Activated T-cell treated with anti-CD3 and anti-CD28 coated beads, Interleukin-2, amount 50 U/mL, for 72 hours (primary cell): ENCODE measurements around the gene KRTAP4-7. TPM values are rescaled to one million over a fixed set of nuclear protein-coding genes. Genes with fewer than 3 reads are reported as not detected.
A peak's percentile ranks its signal among the peaks of the same experiment; 100 is the strongest.

ENCODE experiments used
- ATAC-seq, 2 donors: fragments of 150-1000 bp; cut with Tn5 transposase; replicated peaks in 1 of 2; 2 replicates each; pipeline ENCODE4 v1.10.0; 2021; ENCODE audit warnings: moderate library complexity in 2 of 2, mild to moderate bottlenecking in 1 of 2
- DNase-seq, 2 donors: peaks; one replicate each; pipeline ENCODE4 v3.0.0; 2021 to 2022; ENCODE audit warnings: mixed read lengths in 1 of 2
- H3K27ac Mint-ChIP-seq: one replicate; pipeline ENCODE4 v1.8.0; 2022; ENCODE audit warnings: mild to moderate bottlenecking, moderate library complexity, mixed read lengths
- H3K27me3 Mint-ChIP-seq: one replicate; pipeline ENCODE4 v1.8.0; 2022; ENCODE audit warnings: low read depth, mixed read lengths
- H3K36me3 Mint-ChIP-seq, 2 donors: one replicate each; pipeline ENCODE4 v1.8.0; 2022; ENCODE audit warnings: mixed read lengths in 2 of 2, mild to moderate bottlenecking in 1 of 2; ENCODE audit not compliant: insufficient read depth in 2 of 2
- H3K4me1 Mint-ChIP-seq: one replicate; pipeline ENCODE4 v1.8.0; 2022; ENCODE audit warnings: low read depth, mixed read lengths
- H3K4me3 Mint-ChIP-seq, 2 donors: one replicate each; pipeline ENCODE4 v1.8.0; 2022; ENCODE audit warnings: mild to moderate bottlenecking in 2 of 2, mixed read lengths in 2 of 2, moderate library complexity in 2 of 2
- H3K9me3 Mint-ChIP-seq, 2 donors: one replicate each; pipeline ENCODE4 v1.8.0; 2022; ENCODE audit warnings: mixed read lengths in 2 of 2
- total RNA-seq, 2 donors: library from RNA; stranded (reverse); gene quantifications; one replicate each; pipeline ENCODE4 v1.2.3, GENCODE V29; 2022

KRTAP4-7 gene
- total RNA-seq, 2 donors from 2014 or later = not detected

DNA sequence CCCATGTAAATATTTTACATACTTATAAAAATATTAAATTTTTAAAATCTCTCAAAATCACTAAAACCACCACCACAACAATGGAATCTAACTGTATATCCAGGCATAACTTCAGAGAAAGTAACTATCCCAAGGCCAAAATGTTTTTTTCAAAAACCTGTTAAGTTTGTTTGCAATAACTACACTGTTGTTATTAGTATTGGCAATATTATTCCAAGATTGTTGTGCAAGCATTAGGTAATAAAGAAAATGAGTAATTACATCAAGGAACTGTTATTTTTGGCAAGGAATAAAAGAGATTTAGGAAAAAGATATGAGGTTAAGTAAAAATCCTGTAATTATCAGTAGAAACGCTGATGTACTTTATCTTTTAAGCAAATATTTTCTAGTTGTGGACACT, 43.4 kb downstream of the KRTAP4-7 start:
- Mint-ChIP-seq H3K36me3 (no peaks in the 10 kb centered on the region), H3K27ac (no peak overlapping the region), H3K27me3 (no peaks in the 10 kb centered on the region), H3K4me1 (peaks cover 40% of the 10 kb centered on the region), H3K9me3 (peaks cover under 1 to 1% of the 10 kb centered on the region in 2 donors), H3K4me3 (no peak overlapping the region)
- ATAC-seq (no peak), DNase-seq (no peak)

DNA sequence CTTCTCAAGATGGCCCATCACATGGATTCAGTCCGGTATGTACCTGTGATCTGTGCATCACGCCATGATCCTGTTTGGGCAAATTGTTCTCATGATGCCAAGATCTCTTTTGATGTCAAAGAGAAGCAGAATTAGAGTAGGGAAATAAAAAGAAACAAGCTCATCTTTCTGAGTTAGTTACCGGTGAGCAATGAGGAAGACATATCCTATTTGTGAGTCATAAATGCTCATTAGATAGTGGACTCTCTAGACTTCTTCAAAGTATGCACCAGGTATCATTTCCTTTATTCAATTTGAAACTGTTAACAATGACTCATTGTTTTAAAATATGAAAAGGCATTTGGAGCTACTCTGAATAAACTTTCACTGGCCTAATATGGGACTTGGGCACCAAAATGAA, 48.0 kb downstream of the KRTAP4-7 start:
- Mint-ChIP-seq H3K27me3 (no peaks in the 10 kb centered on the region), H3K36me3 (no peaks in the 10 kb centered on the region), H3K9me3 (peaks cover 0 to under 1% of the 10 kb centered on the region in 2 donors), H3K4me3 (no peak overlapping the region), H3K4me1 (peaks cover 28% of the 10 kb centered on the region), H3K27ac (peak overlapping the region; percentile 63)
- DNase-seq (no peak), ATAC-seq (no peak)

DNA sequence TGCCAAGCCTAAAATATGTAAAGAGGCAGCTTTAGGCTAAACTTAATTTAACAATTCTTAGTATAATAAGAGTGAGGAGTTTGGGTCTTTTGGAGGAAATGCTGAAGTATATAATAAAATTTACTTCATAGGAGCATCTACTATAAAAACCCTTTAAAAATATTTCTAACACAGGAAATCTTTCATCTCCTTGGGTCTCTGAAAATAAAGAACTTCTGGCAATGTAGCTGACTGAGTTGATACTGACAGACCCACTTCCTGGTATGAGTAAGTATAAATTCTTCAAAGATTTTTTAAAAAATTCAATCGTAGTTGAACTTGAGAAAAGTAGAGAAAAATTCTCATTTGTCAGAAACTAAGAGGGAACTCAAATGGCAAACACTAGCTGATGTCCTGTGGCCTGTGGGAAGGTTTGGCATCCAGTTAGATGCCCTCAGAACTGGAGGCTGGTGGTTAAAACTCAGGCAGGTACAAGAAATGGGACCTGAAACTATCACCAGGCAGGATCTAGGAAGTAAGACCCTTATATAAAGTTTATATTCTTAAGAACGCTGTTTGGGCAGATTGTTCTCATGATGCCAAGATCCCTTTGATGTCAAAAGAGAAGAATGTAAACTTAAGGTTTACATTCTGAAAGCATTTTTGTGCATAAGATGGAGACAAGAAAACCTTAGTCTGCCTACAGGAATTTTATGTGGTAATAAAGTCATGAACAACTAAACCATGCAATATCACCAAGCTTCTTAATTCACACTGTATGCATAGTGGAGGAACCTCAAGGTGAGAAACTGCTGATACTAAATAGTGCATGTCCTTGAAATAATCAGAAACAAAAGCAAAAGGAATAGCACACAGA, 50.2 kb downstream of the KRTAP4-7 start:
- Mint-ChIP-seq H3K27ac (no peak overlapping the region), H3K4me3 (no peak overlapping the region), H3K27me3 (no peaks in the 10 kb centered on the region), H3K4me1 (peaks cover 28% of the 10 kb centered on the region), H3K36me3 (no peaks in the 10 kb centered on the region), H3K9me3 (peaks cover 0 to 10% of the 10 kb centered on the region in 2 donors)
- ATAC-seq = no peak
- DNase-seq = no peak

Other genes starting within 250 kb of the KRTAP4-7 start
- not detected for gene KRT12, start 216.9 kb upstream of the KRTAP4-7 start, total RNA-seq
- not detected for gene KRT20, start 198.9 kb upstream of the KRTAP4-7 start, total RNA-seq
- gene KRT23, start 146.5 kb upstream of the KRTAP4-7 start, total RNA-seq = not detected
- not detected for gene KRT39, start 117.2 kb upstream of the KRTAP4-7 start, total RNA-seq
- not detected for gene KRT40, start 99.8 kb upstream of the KRTAP4-7 start, total RNA-seq
- not detected for gene KRTAP3-3, start 90.0 kb upstream of the KRTAP4-7 start, total RNA-seq
- not detected for gene KRTAP3-2, start 84.2 kb upstream of the KRTAP4-7 start, total RNA-seq
- gene KRTAP3-1, start 75.0 kb upstream of the KRTAP4-7 start, total RNA-seq = not detected
- not detected for gene KRTAP1-5, start 56.9 kb upstream of the KRTAP4-7 start, total RNA-seq
- not detected for gene KRTAP1-4, start 54.0 kb upstream of the KRTAP4-7 start, total RNA-seq
- not detected for gene KRTAP1-3, start 49.3 kb upstream of the KRTAP4-7 start, total RNA-seq
- gene KRTAP1-1, start 42.7 kb upstream of the KRTAP4-7 start, total RNA-seq = not detected
- gene KRTAP2-1, start 36.8 kb upstream of the KRTAP4-7 start, total RNA-seq = not detected
- not detected for gene KRTAP2-2, start 28.9 kb upstream of the KRTAP4-7 start, total RNA-seq
- gene KRTAP2-3, start 24.0 kb upstream of the KRTAP4-7 start, total RNA-seq = not detected
- not detected for gene KRTAP2-4, start 18.3 kb upstream of the KRTAP4-7 start, total RNA-seq
- gene KRTAP4-8, start 14.0 kb downstream of the KRTAP4-7 start, total RNA-seq = not detected
- not detected for gene KRTAP4-16, start 18.1 kb downstream of the KRTAP4-7 start, total RNA-seq
- not detected for gene KRTAP4-9, start 21.2 kb downstream of the KRTAP4-7 start, total RNA-seq
- gene KRTAP4-11, start 34.2 kb downstream of the KRTAP4-7 start, total RNA-seq = not detected
- gene KRTAP4-12, start 40.0 kb downstream of the KRTAP4-7 start, total RNA-seq = not detected
- not detected for gene KRTAP4-6, start 56.4 kb downstream of the KRTAP4-7 start, total RNA-seq
- not detected for gene KRTAP4-5, start 65.7 kb downstream of the KRTAP4-7 start, total RNA-seq
- gene KRTAP4-4, start 76.6 kb downstream of the KRTAP4-7 start, total RNA-seq = not detected
- gene KRTAP4-3, start 84.1 kb downstream of the KRTAP4-7 start, total RNA-seq = not detected
- not detected for gene KRTAP4-2, start 94.1 kb downstream of the KRTAP4-7 start, total RNA-seq
- gene KRTAP4-1, start 100.8 kb downstream of the KRTAP4-7 start, total RNA-seq = not detected
- not detected for gene KRTAP9-1, start 105.7 kb downstream of the KRTAP4-7 start, total RNA-seq
- not detected for gene KRTAP9-2, start 142.5 kb downstream of the KRTAP4-7 start, total RNA-seq
- gene KRTAP9-3, start 148.3 kb downstream of the KRTAP4-7 start, total RNA-seq = not detected
- gene KRTAP9-8, start 153.8 kb downstream of the KRTAP4-7 start, total RNA-seq = not detected
- not detected for gene KRTAP9-4, start 165.5 kb downstream of the KRTAP4-7 start, total RNA-seq
- not detected for gene KRTAP9-9, start 171.2 kb downstream of the KRTAP4-7 start, total RNA-seq
- not detected for gene KRTAP9-6, start 181.2 kb downstream of the KRTAP4-7 start, total RNA-seq
- gene KRTAP9-7, start 191.5 kb downstream of the KRTAP4-7 start, total RNA-seq = not detected
- not detected for gene KRTAP29-1, start 218.7 kb downstream of the KRTAP4-7 start, total RNA-seq
- not detected for gene KRTAP16-1, start 225.2 kb downstream of the KRTAP4-7 start, total RNA-seq
- not detected for gene KRTAP17-1, start 231.6 kb downstream of the KRTAP4-7 start, total RNA-seq